ENCODE measurements around the gene TNIK. TPM values are rescaled to one million over a fixed set of nuclear protein-coding genes. Genes with fewer than 3 reads are reported as not detected.

Gene TNIK
- total and polyA plus RNA-seq, 2 of the 13 experiments (the other 11 are each of a cell fraction or from before 2014, with no cell fraction given) = 0.15 to 0.22 TPM

DNA sequence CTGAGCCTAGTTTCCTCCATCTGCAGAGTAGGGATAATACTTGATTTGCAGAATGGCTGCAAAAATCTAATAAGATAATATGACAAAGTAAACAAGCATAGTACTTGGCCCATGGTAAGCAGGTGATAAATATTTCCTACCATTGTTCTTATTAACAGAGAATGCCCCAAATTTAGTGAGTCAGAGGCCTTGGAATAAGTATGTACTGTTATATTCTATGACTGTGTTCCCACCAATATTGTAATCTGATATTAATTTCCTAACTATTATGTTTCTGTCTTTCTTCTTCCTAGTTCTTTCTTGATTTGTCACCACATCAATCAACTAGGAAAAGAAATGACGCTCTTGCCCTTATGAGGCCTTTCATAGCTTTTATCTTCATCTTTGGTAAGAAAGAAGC lies 255.3 kb downstream of the TNIK start:
- DNase-seq (ENCODE audit: low spot score) (no peak), ATAC-seq (no peak), FAIRE-seq (no peak)
- Histone ChIP-seq H4K20me1 (ENCODE audit: insufficient read depth, low read length) (no peaks in the 10 kb centered on the region), H3K9ac (ENCODE audit: insufficient read depth, low read depth, low read length) (no peak overlapping the region), H3K4me1 (ENCODE audit: insufficient read depth, low read length) (no peaks in the 10 kb centered on the region), H2AFZ (ENCODE audit: low read length) (no peak overlapping the region), H3K4me2 (ENCODE audit: low read depth, low read length) (no peak overlapping the region), H3K79me2 (ENCODE audit: insufficient read depth, low read length) (no peaks in the 10 kb centered on the region), H3K27ac (ENCODE audit: extremely low read length, insufficient read depth, low read length) (no peak overlapping the region), H3K9me3 (ENCODE audit: low read length) (no peaks in the 10 kb centered on the region), H3K4me3 (replicated peaks in 1 of 3; ENCODE audit: insufficient read depth in 1 of 3, low read depth in 2 of 3, low read length in 3 of 3) (no peak overlapping the region), H3K27me3 (ENCODE audit: control insufficient read depth in 1 of 2, insufficient read depth in 2 of 2, low read length in 2 of 2) (no peaks in the 10 kb centered on the region), H3K36me3 (replicated peaks in 1 of 2; ENCODE audit: control insufficient read depth in 1 of 2, insufficient read depth in 2 of 2, low read length in 2 of 2) (no peaks in the 10 kb centered on the region)
- no TSS peak for BruUV-seq (replicated peaks)
- intact Hi-C loops (cut with micrococcal nuclease; ENCODE audit: unreplicated experiment) = no loop called here
- ChIA-PET POLR2A (no interaction called here), CTCF (ENCODE audit: low intra/inter-chr PET ratio, low total read pairs) (no interaction called here)
- WGBS (ENCODE audit: low lambda C conversion rate) = 38% methylated on average over 1 of the region's 1 CpG
- in situ Hi-C loops (cut with HindIII; ENCODE audit: extremely low pct_ligation_motif_present, low pct_unique_long_range_greater_than_20kb) = no loop called here
- TF ChIP-seq SUZ12 (IDR thresholded peaks at IDR 0.05; ENCODE audit: low read depth, low read length) (no peak), TOE1 (CRISPR knock-in tag; IDR thresholded peaks at IDR 0.05) (no peak), NKX3-1 (CRISPR knock-in tag; IDR thresholded peaks at IDR 0.05) (no peak), SOX6 (IDR thresholded peaks at IDR 0.05) (no peak), SOX6 (CRISPR knock-in tag; IDR thresholded peaks at IDR 0.05) (no peak), GZF1 (CRISPR knock-in tag; IDR thresholded peaks at IDR 0.05) (no peak), ARNT (IDR thresholded peaks at IDR 0.05) (no peak), AGO1 (IDR thresholded peaks at IDR 0.05; ENCODE audit: low read depth, low read length, poor library complexity, severe bottlenecking) (no peak), ZNF878 (CRISPR knock-in tag; IDR thresholded peaks at IDR 0.05) (no peak)
- TF ChIP-seq, protein P1, sequence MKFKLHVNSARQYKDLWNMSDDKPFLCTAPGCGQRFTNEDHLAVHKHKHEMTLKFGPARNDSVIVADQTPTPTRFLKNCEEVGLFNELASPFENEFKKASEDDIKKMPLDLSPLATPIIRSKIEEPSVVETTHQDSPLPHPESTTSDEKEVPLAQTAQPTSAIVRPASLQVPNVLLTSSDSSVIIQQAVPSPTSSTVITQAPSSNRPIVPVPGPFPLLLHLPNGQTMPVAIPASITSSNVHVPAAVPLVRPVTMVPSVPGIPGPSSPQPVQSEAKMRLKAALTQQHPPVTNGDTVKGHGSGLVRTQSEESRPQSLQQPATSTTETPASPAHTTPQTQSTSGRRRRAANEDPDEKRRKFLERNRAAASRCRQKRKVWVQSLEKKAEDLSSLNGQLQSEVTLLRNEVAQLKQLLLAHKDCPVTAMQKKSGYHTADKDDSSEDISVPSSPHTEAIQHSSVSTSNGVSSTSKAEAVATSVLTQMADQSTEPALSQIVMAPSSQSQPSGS (CRISPR knock-in tag; IDR thresholded peaks at IDR 0.05) = no peak
- TF ChIP-seq, protein P2, sequence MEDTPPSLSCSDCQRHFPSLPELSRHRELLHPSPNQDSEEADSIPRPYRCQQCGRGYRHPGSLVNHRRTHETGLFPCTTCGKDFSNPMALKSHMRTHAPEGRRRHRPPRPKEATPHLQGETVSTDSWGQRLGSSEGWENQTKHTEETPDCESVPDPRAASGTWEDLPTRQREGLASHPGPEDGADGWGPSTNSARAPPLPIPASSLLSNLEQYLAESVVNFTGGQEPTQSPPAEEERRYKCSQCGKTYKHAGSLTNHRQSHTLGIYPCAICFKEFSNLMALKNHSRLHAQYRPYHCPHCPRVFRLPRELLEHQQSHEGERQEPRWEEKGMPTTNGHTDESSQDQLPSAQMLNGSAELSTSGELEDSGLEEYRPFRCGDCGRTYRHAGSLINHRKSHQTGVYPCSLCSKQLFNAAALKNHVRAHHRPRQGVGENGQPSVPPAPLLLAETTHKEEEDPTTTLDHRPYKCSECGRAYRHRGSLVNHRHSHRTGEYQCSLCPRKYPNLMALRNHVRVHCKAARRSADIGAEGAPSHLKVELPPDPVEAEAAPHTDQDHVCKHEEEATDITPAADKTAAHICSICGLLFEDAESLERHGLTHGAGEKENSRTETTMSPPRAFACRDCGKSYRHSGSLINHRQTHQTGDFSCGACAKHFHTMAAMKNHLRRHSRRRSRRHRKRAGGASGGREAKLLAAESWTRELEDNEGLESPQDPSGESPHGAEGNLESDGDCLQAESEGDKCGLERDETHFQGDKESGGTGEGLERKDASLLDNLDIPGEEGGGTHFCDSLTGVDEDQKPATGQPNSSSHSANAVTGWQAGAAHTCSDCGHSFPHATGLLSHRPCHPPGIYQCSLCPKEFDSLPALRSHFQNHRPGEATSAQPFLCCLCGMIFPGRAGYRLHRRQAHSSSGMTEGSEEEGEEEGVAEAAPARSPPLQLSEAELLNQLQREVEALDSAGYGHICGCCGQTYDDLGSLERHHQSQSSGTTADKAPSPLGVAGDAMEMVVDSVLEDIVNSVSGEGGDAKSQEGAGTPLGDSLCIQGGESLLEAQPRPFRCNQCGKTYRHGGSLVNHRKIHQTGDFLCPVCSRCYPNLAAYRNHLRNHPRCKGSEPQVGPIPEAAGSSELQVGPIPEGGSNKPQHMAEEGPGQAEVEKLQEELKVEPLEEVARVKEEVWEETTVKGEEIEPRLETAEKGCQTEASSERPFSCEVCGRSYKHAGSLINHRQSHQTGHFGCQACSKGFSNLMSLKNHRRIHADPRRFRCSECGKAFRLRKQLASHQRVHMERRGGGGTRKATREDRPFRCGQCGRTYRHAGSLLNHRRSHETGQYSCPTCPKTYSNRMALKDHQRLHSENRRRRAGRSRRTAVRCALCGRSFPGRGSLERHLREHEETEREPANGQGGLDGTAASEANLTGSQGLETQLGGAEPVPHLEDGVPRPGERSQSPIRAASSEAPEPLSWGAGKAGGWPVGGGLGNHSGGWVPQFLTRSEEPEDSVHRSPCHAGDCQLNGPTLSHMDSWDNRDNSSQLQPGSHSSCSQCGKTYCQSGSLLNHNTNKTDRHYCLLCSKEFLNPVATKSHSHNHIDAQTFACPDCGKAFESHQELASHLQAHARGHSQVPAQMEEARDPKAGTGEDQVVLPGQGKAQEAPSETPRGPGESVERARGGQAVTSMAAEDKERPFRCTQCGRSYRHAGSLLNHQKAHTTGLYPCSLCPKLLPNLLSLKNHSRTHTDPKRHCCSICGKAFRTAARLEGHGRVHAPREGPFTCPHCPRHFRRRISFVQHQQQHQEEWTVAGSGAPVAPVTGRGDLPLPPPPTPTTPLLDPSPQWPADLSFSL (CRISPR knock-in tag; IDR thresholded peaks at IDR 0.05) = no peak
- TF ChIP-seq, protein P3, sequence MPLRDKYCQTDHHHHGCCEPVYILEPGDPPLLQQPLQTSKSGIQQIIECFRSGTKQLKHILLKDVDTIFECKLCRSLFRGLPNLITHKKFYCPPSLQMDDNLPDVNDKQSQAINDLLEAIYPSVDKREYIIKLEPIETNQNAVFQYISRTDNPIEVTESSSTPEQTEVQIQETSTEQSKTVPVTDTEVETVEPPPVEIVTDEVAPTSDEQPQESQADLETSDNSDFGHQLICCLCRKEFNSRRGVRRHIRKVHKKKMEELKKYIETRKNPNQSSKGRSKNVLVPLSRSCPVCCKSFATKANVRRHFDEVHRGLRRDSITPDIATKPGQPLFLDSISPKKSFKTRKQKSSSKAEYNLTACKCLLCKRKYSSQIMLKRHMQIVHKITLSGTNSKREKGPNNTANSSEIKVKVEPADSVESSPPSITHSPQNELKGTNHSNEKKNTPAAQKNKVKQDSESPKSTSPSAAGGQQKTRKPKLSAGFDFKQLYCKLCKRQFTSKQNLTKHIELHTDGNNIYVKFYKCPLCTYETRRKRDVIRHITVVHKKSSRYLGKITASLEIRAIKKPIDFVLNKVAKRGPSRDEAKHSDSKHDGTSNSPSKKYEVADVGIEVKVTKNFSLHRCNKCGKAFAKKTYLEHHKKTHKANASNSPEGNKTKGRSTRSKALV (CRISPR knock-in tag; IDR thresholded peaks at IDR 0.05) = no peak
- TF ChIP-seq, protein P4, sequence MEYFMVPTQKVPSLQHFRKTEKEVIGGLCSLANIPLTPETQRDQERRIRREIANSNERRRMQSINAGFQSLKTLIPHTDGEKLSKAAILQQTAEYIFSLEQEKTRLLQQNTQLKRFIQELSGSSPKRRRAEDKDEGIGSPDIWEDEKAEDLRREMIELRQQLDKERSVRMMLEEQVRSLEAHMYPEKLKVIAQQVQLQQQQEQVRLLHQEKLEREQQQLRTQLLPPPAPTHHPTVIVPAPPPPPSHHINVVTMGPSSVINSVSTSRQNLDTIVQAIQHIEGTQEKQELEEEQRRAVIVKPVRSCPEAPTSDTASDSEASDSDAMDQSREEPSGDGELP (IDR thresholded peaks at IDR 0.05; ENCODE audit: borderline replicate concordance, low read depth) = no peak
- TF ChIP-seq, protein P5, sequence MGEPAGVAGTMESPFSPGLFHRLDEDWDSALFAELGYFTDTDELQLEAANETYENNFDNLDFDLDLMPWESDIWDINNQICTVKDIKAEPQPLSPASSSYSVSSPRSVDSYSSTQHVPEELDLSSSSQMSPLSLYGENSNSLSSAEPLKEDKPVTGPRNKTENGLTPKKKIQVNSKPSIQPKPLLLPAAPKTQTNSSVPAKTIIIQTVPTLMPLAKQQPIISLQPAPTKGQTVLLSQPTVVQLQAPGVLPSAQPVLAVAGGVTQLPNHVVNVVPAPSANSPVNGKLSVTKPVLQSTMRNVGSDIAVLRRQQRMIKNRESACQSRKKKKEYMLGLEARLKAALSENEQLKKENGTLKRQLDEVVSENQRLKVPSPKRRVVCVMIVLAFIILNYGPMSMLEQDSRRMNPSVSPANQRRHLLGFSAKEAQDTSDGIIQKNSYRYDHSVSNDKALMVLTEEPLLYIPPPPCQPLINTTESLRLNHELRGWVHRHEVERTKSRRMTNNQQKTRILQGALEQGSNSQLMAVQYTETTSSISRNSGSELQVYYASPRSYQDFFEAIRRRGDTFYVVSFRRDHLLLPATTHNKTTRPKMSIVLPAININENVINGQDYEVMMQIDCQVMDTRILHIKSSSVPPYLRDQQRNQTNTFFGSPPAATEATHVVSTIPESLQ (CRISPR knock-in tag; conservative IDR thresholded peaks at IDR 0.05) = no peak

Data from HepG2 (cell line).